UCSD-AML1 (cell line): ENCODE results near the gene OR56A3.

Source experiments
- DNase-seq: peaks from one replicate; lab custom pipeline; 2025; ENCODE audit not compliant: unreplicated experiment; lab: John Stamatoyannopoulos, UW

The OR56A3 gene

GRCh38 chr11:5973530-5973929 is 31.5 kb downstream of the OR56A3 start:
- no peak for DNase-seq

DNA sequence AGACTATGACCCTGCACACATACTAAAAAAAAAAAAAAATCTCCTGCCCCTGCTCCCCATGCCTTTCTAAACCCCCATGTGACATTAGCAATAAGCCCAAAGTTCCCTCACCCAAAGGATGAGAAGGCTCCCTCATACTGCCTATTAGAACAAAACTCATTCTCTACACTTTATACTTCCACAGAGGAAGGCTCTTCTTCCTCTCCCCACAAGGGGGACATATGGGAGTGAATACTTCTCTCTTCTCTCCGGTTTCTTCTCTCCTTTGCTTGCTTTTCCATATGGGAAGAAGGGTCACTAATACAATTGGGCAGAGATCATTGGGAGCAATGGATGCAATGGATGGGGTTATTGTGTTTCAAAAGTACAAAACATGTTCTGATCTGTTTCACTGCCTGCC is 41.4 kb downstream of the OR56A3 start:
- DNase-seq, result no peak

GRCh38 chr11:5986885-5987284 is 44.8 kb downstream of the OR56A3 start, which contains the start of gene OR52L1:
Gene OR52L1, minus strand, starts transcription at chr11:5986985. Its CDS starts 55 bp downstream, at chr11:5986930.
- no peak for DNase-seq

DNA sequence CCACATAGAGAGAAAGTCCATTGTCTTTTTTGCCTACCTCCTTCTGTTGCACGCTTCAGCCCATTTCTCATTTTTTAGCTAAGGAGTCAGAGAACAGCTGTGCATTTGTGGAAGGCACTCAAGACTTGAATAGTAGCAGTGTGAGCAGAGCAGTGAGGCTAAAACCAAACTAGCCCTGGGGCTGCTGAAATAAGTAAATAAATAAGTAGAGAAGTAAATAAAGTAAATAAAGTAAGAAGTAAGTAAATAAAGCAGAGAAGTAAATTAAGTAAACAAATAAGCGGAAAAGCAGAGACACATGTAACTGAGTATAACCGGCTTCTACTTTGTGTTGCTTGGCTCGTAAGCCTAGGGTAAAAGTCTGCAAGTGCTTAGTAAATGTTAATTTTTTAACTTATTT is 47.2 kb downstream of the OR56A3 start:
- no peak for DNase-seq

DNA sequence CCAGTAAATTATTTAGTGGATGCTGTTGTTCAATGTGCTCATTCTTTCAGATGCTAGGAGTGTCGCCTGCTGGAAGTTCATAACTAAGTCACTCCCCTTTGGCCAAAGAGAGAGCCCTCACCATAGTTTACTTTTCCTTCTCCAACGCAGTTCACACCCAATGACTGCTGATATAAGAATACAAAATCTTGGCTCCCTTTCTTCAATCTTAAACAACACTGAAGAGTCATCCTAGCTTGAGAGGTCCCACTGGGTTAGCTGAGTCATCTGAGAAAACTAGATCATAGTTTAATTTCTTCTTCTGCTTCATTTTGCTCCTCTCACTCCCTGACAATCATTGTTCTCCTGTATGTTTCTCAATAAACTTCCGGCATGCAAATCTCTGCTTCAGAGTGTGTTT is 50.1 kb downstream of the OR56A3 start:
- DNase-seq, result no peak

GRCh38 chr11:5992604-5993251 is 50.7 kb downstream of the OR56A3 start:
- no peak for DNase-seq

- no peak for DNase-seq
Measured at GRCh38 chr11:5994791-5995190, 52.7 kb downstream of the OR56A3 start.
